Measurements from ENCODE around the gene DOK6.
"Not testable (repeated sequence)": the region's sequence is repeated elsewhere in the genome, so short reads cannot be mapped to it uniquely, and the experiment has no call there.

Gene DOK6

DNA sequence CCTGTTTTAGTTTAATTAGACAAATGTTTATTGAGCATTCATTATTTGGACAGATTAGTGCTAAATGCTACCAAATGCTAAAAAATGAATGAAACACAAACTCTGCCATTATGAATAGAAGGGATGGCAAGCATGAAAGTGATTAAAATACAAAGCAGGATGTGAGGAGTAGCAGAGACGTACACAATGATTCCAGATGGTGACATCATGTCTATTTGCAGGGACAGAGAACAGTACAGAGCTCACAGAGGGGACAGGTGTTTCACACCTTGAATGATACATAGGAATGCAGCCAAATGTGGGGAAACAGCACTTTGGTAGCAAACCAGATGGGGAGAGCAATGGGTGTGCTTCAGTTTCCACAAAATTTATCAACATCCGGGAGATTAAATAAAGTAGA, 470.7 kb downstream of the DOK6 start:
- no peak for DNase-seq (ENCODE audit: low read depth, low spot score)
- H3K4me3 ChIP-seq (ENCODE audit: low read length), result no peak overlapping the region

DNA sequence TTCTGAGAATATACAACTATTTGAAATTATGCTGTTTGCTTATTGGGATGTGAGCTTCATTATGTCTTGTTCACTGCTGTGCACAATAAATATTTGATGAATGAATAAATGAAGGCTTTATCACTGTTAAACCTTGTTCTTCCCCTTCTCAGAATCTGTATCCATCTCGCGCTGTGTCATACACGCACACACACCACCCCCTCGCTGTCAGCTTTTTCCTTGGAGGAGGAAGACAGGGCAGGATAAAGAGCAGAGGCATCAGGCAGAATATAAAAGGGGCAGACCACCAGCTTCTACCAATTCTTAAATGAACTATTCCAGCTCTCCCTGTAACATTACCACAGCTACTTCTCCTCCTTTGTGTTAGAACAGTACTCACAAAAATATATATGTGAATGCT, 472.0 kb downstream of the DOK6 start:
- no peak overlapping the region for H3K4me3 ChIP-seq (ENCODE audit: low read length)
- DNase-seq (ENCODE audit: low read depth, low spot score), result no peak

DNA sequence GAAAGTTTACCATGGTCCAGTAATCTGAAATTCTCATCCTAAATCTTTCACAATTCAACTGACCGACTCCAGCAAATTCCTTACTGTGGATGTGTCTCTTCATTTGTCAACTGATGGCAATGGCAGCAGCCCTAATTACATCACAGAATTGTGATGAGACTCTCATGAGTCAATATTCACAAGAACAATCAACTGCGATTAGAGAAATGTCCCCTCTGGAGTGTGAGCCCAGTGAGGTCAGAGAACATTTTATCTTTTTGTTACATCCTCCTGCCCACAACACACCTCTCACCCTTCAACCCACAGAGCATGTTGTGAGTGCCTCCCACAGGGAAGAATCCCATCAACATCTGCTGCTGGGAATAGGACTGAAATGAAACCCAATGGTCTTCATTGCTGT, 473.4 kb downstream of the DOK6 start:
- no peak overlapping the region for H3K4me3 ChIP-seq (ENCODE audit: low read length)
- no peak for DNase-seq (ENCODE audit: low read depth, low spot score)

DNA sequence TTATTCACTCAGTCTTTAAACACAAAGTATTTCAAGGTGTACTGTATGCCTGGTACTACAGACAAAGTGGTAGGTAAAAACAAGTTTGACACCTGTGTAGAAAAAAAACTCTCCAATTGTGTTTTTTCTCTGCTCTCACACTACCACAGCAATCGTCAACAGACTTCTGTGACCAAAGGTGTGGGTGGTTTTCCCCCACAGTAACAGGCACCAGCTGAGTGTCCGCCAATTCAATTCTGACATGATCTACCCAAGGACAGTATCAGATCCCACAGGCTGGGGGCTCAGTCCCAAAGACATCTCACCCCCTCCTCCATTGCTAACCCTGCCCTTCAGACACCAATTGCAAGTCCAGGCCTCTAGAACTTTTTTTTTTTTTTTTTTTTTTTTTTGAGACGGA, 475.8 kb downstream of the DOK6 start:
- no peak for DNase-seq (ENCODE audit: low read depth, low spot score)
- no peak overlapping the region for H3K4me3 ChIP-seq (ENCODE audit: low read length)

DNA sequence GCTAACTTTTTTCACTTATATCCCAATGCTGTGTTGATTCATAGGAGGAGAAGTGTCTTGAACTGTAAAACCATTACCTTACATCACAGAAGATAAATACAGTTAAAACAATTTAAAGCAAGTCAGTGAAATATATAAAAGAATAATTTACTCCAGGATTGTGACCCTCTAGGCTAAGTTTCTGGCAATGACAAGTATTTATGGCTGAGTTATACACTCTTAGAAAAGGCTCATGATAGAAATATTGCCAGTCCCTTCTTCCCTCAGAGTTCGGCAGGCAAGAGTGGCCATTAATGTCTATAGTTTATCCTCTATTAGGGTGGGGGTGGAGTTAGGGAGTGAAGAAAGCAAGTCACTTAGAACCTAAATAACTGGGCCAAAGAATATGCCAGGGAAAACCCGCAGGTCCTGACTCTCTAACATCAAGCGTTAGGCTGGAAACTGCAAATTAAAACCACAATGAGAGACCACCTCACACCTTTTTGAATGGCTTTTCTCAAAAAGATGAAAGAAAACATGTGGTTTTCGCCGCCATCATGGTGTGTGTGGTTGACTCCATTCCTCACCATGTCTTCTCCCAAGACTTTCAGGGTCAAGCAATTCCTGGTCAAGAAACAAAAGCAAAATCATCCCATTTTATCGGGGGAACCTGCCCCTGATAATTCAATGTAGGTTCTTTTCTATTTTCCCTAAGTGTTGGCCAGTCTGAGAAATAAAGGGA, 477.7 kb downstream of the DOK6 start:
- no peak for DNase-seq (ENCODE audit: low read depth, low spot score)
- no peak overlapping the region for H3K4me3 ChIP-seq (ENCODE audit: low read length)

DNA sequence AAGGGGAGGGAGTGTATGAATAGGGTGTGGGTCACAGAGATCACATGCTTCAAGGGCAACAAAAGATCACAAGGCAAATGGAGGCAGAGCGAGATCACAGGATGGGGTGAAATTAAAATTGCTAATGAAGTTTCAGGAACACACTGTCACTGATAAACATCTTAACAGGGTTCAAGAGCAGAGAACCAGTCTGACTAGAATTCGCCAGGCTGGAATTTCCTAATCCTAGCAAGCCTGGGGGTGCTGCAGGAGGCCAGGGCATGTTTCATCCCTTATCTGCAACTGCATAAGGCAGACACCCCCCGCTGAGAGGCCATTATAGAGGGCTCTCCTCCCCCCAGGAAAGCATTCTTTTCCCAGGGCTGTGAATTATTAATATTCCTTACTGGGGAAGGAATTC, 478.4 kb downstream of the DOK6 start:
- not testable (repeated sequence) for DNase-seq (ENCODE audit: low read depth, low spot score); H3K4me3 ChIP-seq (ENCODE audit: low read length)

DNA sequence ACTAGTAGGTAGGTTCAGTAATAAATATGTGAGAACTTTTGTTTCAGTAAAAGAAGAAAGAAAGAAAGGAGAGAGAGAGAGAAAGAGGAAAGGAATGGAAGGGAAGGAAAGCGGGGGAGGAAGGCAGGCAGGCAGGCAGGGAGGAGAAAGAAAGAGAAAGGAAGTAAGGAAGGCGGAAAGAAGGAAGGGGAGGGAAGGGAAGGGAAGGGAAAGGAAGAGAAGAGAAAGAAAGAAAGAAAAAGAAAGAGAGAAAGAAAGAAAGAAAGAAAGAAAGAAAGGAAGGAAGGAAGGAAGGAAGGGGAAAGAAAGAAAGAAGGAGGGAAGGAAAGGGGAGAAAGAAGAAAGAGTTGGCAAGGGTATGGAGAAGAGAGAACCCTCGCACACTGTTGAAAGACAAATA, 479.4 kb downstream of the DOK6 start:
- no peak overlapping the region for H3K4me3 ChIP-seq (ENCODE audit: low read length)
- no peak for DNase-seq (ENCODE audit: low read depth, low spot score)

DNA sequence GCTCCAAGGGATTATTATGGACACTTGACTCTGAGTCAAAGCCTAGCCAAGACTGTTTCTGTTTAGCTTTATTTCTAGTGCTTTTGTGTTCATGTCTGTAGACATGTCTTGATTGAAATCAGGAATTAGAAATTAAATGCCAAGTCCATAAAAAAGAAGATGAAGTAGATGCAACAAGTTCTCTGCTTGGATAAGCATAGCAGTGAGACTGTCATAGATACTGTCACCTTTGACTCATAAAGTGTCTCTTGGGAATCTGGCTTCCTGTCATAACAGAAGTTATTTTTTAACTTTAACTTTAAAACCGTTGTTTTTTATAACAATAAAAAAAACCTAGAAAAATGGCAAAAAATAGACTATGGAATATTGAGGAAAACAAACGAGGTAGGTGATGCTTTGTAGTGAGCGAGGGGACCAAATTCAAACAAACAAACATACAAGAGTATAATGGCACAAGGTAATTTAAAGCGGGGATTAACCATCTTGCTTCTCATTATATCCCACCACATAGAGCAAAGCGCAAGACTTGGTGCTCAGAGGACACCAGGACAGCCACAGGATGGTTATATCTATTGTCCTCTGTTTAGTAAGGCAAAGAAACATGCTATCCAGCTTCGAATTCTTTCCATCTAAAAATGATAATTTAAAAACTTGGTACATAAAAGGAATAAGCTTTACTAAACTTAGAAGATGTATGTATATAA, 482.4 kb downstream of the DOK6 start:
- no peak for DNase-seq (ENCODE audit: low read depth, low spot score)
- no peak overlapping the region for H3K4me3 ChIP-seq (ENCODE audit: low read length)

DNA sequence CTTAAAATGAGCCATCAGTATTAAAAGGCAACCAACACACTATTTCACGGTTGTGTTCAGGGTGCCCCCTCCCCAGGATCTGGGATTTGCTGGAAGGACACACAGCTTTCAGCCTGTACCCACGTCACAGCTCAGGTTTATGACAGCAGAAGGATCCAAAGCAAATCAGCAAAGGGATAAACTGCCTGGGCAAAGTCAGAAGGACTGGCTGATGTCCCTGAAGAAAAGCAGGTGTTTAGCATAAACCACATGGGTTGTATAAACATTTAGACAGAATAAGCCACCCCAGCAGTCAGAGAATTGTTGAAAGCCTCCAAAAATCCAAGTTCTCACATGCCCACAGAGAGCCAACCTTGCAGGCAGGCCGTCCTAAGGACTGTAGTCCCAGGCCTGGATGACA, 483.1 kb downstream of the DOK6 start:
- H3K4me3 ChIP-seq (ENCODE audit: low read length), result no peak overlapping the region
- no peak for DNase-seq (ENCODE audit: low read depth, low spot score)

DNA sequence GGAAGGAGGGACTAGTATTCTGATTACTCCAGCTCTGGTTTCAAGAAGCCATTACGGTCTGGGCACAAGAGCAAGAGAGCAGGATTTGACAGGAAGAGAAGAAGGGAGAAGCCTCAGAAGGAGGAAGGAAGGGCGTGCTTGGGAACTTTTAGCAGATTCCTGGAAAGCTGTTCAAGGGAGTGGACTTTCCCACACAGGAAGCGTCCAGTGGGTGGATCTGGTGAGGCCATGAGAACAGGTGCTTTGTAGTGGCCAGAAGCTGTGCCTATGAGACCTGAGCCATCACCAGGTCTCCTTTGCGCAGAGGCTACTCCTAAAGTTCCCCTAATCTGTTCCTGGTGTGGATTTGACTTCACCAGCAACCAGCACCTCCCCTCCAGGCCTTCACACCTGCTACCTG, 484.7 kb downstream of the DOK6 start:
- H3K4me3 ChIP-seq (ENCODE audit: low read length), result no peak overlapping the region
- DNase-seq (ENCODE audit: low read depth, low spot score), result no peak

DNA sequence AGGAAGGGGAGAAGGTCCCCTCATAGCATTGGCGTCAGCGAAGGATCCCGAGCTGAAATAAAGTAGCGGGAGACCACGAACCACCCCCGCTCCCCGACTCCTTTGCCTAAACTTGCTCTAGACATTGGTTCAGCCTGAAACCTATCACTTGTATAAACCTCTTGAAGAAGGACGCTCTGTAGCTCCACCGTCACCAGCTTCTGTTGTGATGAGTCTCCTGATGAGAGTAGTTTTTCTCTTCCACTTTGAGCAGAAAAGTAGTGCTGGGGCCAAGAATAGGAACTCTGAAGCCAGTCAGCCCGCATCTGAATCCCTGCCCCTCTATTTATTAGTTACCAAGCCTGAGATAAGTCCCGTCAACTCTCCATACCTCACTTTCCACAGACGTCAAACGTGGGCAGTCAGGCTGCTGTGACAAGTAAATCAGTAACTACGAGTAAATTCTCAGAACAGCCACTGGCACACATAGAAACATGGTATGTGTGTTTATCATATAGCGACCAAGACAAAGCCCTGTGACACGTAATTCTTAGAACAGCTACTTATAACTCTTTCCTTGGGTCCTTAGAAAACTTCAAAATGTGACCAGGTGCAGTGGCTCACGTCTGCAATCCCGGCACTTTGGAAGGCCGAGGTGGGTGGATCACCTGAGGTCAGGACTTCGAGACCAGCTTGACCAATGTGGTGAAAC, 485.3 kb downstream of the DOK6 start:
- no peak overlapping the region for H3K4me3 ChIP-seq (ENCODE audit: low read length)
- DNase-seq (ENCODE audit: low read depth, low spot score), result no peak

DNA sequence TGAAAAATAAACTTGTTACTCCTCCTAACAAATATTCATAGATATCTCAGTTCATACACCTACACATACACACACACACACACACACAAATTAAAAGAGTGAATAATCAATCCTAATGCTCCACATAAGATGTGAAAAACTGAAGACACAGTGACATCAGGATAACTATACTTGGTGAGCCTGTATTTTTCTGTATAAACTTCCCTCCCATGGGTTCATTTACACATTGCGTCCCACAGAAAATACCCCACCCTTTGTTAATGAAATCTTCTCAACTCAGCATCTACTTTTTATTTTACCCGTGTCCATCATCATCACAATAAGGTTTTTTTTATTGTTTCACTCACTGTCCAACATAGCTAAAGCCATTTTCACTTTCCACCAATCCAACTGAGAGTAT, 486.6 kb downstream of the DOK6 start:
- no peak overlapping the region for H3K4me3 ChIP-seq (ENCODE audit: low read length)
- no peak for DNase-seq (ENCODE audit: low read depth, low spot score)

DNA sequence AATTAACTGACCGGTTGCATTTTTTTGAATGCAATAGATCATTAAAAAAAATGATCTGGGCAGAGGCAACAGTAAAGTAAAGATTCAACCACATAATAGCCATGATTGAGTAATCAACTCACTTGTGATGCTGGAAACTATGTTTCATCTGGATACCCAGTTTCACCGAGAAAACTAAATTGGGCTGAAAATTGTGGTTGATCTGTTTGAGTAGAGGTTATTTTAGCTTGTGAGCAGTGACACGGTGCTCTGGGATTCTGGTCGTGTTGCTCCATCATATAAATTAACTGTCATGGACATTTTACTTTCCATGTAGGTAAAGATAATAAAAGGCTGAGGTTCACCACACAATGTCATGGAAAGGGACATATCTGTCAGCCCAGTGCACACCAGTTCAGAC, 488.3 kb downstream of the DOK6 start:
- DNase-seq (ENCODE audit: low read depth, low spot score), result no peak
- H3K4me3 ChIP-seq (ENCODE audit: low read length), result no peak overlapping the region

DNA sequence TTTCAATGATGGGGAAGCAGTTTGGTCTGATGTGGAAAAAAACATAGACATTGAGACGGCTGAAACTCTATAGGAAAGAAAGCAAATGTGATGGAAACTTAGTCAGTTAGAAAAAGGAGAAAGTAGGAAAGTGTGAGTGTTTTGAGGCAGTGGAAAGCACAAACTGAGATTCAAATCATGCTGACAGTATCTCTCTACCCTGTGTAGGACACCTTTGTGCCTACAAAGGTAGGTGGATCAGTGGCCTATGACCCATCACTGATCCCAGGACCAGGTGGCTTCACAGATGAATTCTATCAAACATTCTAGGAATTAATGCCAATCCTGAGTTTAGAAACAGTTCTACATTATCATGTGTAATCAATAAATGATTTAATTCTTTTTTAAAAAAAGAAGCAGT, 489.9 kb downstream of the DOK6 start:
- DNase-seq (ENCODE audit: low read depth, low spot score), result no peak
- no peak overlapping the region for H3K4me3 ChIP-seq (ENCODE audit: low read length)

DNA sequence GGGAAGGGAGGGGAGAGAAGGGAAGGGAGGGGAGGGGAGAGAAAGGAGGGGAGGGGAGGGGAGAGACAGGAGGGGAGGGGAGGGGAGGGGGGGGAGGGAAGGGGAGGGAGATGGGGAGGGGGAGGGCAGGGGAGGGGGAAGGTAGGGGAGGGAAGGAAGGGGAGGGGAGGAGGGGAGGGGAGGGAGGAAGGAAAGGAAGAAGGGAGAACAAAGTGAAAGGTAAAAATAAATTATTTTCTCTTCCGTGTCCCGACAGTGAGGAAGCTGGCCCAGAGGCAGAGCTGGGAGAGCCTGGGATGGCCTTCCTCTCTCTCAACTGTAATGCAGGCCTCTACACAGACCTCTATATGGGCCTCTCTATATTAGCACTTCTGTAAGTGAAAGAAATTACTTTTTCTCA, 493.8 kb downstream of the DOK6 start:
- no peak for DNase-seq (ENCODE audit: low read depth, low spot score)
- no peak overlapping the region for H3K4me3 ChIP-seq (ENCODE audit: low read length)

DNA sequence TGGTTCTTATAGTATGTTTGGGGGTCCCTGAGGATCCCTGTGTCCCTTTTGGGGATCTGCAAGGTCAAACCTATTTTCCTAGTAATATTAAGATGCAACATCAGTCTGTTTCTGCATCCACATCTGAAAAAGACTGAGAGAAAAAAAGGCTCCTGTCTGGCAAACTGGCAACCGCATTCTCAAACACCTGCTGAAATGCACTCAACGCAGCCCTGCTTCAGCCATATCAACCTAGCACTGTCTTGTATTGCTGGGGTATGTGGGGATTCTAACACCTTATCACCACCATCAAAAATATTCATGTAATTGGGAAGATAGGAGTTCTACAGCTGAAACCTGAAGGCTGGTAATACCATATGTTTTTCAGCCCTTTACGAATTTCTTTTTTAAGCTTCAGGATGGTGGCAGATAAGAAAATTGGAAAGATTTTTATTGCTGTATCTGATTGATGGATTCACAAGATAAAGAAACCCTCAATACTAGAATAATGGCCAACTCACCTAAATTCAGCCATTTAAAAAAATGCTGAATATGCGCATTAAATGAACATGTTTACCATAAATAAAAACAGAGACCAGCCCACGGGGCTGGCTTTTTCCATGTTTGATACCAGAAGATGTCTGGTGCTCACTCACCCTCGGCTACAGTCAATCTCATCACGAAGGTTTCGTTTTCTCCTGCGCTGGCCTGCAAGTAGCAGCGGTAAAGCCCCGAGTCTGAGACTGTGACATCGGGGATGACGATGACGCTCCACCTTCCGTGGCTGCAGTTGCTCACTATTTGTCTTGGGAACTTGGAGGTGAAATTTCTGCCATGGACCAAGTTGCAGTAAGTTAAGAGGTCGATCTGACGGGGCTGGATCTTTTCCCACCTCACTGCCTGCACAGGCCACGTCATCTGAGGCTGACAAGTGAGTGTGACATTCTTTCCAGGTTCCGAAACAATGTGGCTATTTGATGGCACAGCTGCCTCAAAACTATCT, 494.7 kb downstream of the DOK6 start:
- peak; percentile 92 for DNase-seq (ENCODE audit: low read depth, low spot score)
- H3K4me3 ChIP-seq (ENCODE audit: low read length), result no peak overlapping the region; the same call in 1 of the 2 replicates

DNA sequence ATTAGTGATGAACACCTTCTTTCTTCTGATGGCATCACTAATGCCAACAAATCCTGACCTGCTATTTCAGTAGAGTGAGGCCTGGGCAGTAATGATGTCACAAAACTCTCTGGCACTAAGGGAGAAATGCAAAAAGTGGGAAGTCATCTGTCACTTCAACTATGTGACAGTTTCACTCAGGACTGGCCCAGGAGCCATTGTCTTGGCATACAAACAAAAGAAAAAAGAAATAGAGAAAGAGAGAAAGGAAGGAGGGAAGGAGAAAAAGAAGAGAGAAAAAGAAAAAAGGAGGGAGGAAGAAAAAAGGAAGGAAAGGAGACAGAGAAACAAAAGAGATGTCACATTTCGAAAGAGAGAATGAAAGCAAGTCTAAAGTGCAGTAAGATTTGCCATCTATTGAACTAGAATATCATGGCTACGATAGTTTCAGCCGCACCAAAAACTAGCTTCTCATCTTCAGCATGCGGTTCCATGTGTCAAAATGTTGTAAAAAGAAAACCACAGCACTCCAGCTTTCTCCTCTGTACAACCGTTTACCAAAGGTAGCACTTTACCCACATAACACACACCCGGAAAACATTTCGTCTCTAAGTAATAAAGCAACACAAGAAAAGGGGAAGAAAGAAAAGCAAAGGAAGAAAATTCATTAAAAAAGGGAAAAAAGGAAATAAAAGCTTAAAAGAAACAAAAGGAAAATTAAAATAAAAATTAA, 496.9 kb downstream of the DOK6 start:
- peak overlapping the region; percentile 38 for H3K4me3 ChIP-seq (ENCODE audit: low read length)
- peak; percentile 92 for DNase-seq (ENCODE audit: low read depth, low spot score)

DNA sequence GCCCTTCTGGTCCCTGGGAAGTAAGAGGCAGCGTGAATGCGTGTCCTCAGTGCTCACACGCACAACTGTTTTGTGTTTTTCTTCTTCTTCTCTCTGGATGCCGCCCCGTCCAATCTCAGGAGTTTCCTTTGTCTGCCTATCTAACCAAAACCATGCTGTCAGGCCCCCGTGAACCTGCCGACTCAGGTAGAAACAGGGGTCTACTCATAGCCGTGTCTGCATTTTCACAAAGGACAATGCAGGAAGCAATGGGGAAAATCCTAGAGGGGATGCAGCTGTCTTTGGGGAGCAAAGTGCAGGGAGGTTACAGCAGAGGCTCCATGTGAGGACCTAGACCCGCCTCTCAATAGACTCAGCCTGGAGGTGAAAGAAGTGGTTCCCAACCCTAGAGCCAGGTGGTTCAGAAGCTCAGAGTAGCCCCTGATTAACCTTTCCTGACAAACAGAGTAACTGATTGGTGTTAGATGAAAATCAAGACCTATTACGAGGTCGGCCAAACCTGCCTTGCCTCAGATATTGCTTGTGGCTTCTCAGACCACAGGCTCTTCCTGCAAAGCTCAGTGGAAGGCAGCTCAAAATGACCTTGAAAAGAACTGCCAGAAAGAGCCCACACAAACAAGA, 497.7 kb downstream of the DOK6 start:
- H3K4me3 ChIP-seq (ENCODE audit: low read length), result peak overlapping the region; percentile 38
- peak; percentile 62 for DNase-seq (ENCODE audit: low read depth, low spot score)
